H1 (cell line): ENCODE data around the gene RAPGEF1. TPM values are rescaled to one million over a fixed set of nuclear protein-coding genes. Genes with fewer than 3 reads are reported as not detected.

Source experiments
- BRCA1 ChIP-seq: IDR thresholded peaks from 2 replicates; pipeline ENCODE4 v1.6.1; 2012; ENCODE audit warnings: low read depth, low read length, improper control_type of control experiment
- CHD7 ChIP-seq: fragments of 300-600 bp; sonication (generic); IDR thresholded peaks from 2 replicates; pipeline ENCODE4 v1.7.1; 2012; ENCODE audit warnings: low read length, moderate library complexity, mild to moderate bottlenecking, inconsistent platforms; ENCODE audit not compliant: insufficient replicate concordance
- CREB1 ChIP-seq: IDR thresholded peaks from 2 replicates; pipeline ENCODE4 v1.6.1; 2012; ENCODE audit warnings: inconsistent platforms
- E2F6 ChIP-seq: IDR thresholded peaks from 2 replicates; pipeline ENCODE4 v1.6.1; 2012; ENCODE audit warnings: inconsistent platforms
- HDAC2 ChIP-seq, 2 experiments: fragments of 300-600 bp in 1 of 2; sonication (generic) in 1 of 2; IDR thresholded peaks; 2 replicates each; pipeline ENCODE4 v1.6.1; 2011 to 2012; ENCODE audit warnings: low read depth in 2 of 2, low read length in 2 of 2, mild to moderate bottlenecking in 2 of 2, moderate library complexity in 2 of 2, borderline replicate concordance in 1 of 2, inconsistent platforms in 1 of 2
- KDM4A ChIP-seq: IDR thresholded peaks from one replicate; pipeline ENCODE4 v1.7.1; 2012; ENCODE audit warnings: low read depth, mild to moderate bottlenecking, moderate library complexity, low read length, inconsistent platforms; ENCODE audit not compliant: severe bottlenecking
- SIN3A ChIP-seq, 2 experiments: IDR thresholded peaks in 1 of 2; conservative IDR thresholded peaks in 1 of 2; 2 replicates each; pipeline ENCODE4 v1.6.1; 2011 to 2012; ENCODE audit warnings: low read length in 2 of 2, improper control_type of control experiment in 1 of 2, low read depth in 1 of 2, mild to moderate bottlenecking in 1 of 2
- ZNF274 ChIP-seq: IDR thresholded peaks from 2 replicates; pipeline ENCODE4 v1.7.0; 2012; ENCODE audit warnings: low read length, borderline replicate concordance; ENCODE audit errors: extremely low read depth
- polyA plus RNA-seq, 7 experiments: library from polyadenylated mRNA; depleted of rRNA in 3 of 7; stranded (reverse) in 5 of 7; unstranded in 2 of 7; fragments of >200 nt in 5 of 7; fragments of 200-250 nt in 2 of 7; gene quantifications; 1 replicate in 5 of 7; 2 replicates in 1 of 7; 4 replicates in 1 of 7; pipeline versions ENCODE4 v1.2.1 to v1.2.3, GENCODE V29; 2011 to 2013; ENCODE audit warnings: missing spikeins in 2 of 7, mixed read lengths in 2 of 7
- total RNA-seq: library from RNA; stranded (reverse); fragmentation: NEBNext Ultra II Directional; extraction: Animal tissue kit (Norgen Biotek cat#: 25700); gene quantifications from 2 replicates; pipeline ENCODE4 v1.2.1, GENCODE V29; 2021

The RAPGEF1 gene
- total and polyA plus RNA-seq, 2 of the 8 experiments (the other 6 are each of a cell fraction or from before 2014, with no cell fraction given), result 29.7 to 78.9 TPM

GRCh38 chr9:131735238-131736128 lies 4.4 kb downstream of the RAPGEF1 start (continued):
- TF ChIP-seq HDAC2 (IDR thresholded peaks at IDR 0.05; ENCODE audit: borderline replicate concordance in 1 of 2, low read depth in 2 of 2, low read length in 2 of 2), result no peak
- TF ChIP-seq ZNF274, result no peak
- no peak for TF ChIP-seq CHD7
- no peak for TF ChIP-seq E2F6
- TF ChIP-seq BRCA1, result no peak
- TF ChIP-seq SIN3A (conservative IDR thresholded peaks at IDR 0.05 in 1 of 2, IDR thresholded peaks at IDR 0.05 in 1 of 2; ENCODE audit: low read depth in 1 of 2, low read length in 2 of 2), result no peak
- TF ChIP-seq CREB1, result no peak
- no peak for TF ChIP-seq KDM4A
